SU-DHL-6 (cell line): ENCODE measurements around the gene NOVA2.

Experiments
- H2AFZ ChIP-seq: fragments of 200-600 bp; sonication (generic); 2 replicates; pipeline ENCODE4 v1.6.1; 2014; ENCODE audit warnings: low read depth, mild to moderate bottlenecking, moderate library complexity, mixed read lengths, antibody characterized with exemption, low read length; ENCODE audit not compliant: severe bottlenecking
- H3F3A ChIP-seq: fragments of 200-600 bp; shearing (Covaris generic); 2 replicates; pipeline ENCODE4 v1.6.0; 2016; ENCODE audit warnings: antibody characterized with exemption, mild to moderate bottlenecking; ENCODE audit not compliant: insufficient read depth
- H3K27ac ChIP-seq: fragments of 200-600 bp; sonication (generic); 2 replicates; pipeline ENCODE4 v1.5.1; 2016; ENCODE audit warnings: low read depth, mild to moderate bottlenecking, low read length, moderate library complexity, mixed read lengths
- H3K27me3 ChIP-seq: fragments of 200-600 bp; sonication (generic), shearing (Covaris generic); 2 replicates; pipeline ENCODE4 v1.6.0; 2014; ENCODE audit warnings: mild to moderate bottlenecking, low read length
- H3K36me3 ChIP-seq: fragments of 200-600 bp; sonication (generic); 2 replicates; pipeline ENCODE4 v1.6.1; 2014; ENCODE audit warnings: mild to moderate bottlenecking, low read length, mixed read lengths
- H3K4me2 ChIP-seq: fragments of 300-600, 200-600 bp; shearing (Covaris generic), sonication (generic); 2 replicates; pipeline ENCODE4 v1.6.0; 2014; ENCODE audit warnings: low read length, low read depth, mild to moderate bottlenecking; ENCODE audit not compliant: poor library complexity, severe bottlenecking
- H3K4me3 ChIP-seq: fragments of 200-600 bp; sonication (generic); 2 replicates; pipeline ENCODE4 v1.5.1; 2014; ENCODE audit warnings: antibody characterized with exemption, low read length, mild to moderate bottlenecking, mixed read lengths; ENCODE audit not compliant: insufficient read depth, poor library complexity, severe bottlenecking
- H3K79me2 ChIP-seq: fragments of 200-600 bp; sonication (generic); 2 replicates; pipeline ENCODE4 v1.6.1; 2014; ENCODE audit warnings: mild to moderate bottlenecking, low read length, moderate library complexity; ENCODE audit not compliant: insufficient read depth
- H3K9ac ChIP-seq: fragments of 200-600 bp; sonication (generic); 2 replicates; pipeline ENCODE4 v1.7.0; 2014; ENCODE audit warnings: mild to moderate bottlenecking, low read length
- H3K9me2 ChIP-seq: fragments of 200-600 bp; sonication (generic); replicated peaks from 2 replicates; pipeline ENCODE4 v1.6.1; 2014; ENCODE audit warnings: low read length; ENCODE audit not compliant: insufficient read depth
- H3K9me3 ChIP-seq: fragments of 200-600 bp; sonication (generic); 2 replicates; pipeline ENCODE4 v1.6.1; 2014; ENCODE audit warnings: low read length, mixed read lengths; ENCODE audit not compliant: insufficient read depth
- H4K20me1 ChIP-seq: fragments of 200-600 bp; sonication (generic); 2 replicates; pipeline ENCODE4 v1.6.1; 2014; ENCODE audit warnings: low read depth, mild to moderate bottlenecking, antibody characterized with exemption, low read length, moderate library complexity, mixed read lengths
- EZH2phosphoT487 ChIP-seq: fragments of 200-600 bp; sonication (generic), shearing (Covaris generic); conservative IDR thresholded peaks from 2 replicates; pipeline ENCODE4 v1.6.1; 2018; ENCODE audit warnings: mild to moderate bottlenecking, antibody characterized with exemption, low read length, moderate library complexity, mixed read lengths
- TF ChIP-seq, protein P1 (sequence below): fragments of 200-600 bp; sonication (generic); IDR thresholded peaks from one replicate; pipeline ENCODE4 v1.5.1; 2017; ENCODE audit warnings: antibody characterized with exemption, mild to moderate bottlenecking, low read length, moderate library complexity; ENCODE audit not compliant: insufficient read depth, poor library complexity, severe bottlenecking

NOVA2 gene

DNA sequence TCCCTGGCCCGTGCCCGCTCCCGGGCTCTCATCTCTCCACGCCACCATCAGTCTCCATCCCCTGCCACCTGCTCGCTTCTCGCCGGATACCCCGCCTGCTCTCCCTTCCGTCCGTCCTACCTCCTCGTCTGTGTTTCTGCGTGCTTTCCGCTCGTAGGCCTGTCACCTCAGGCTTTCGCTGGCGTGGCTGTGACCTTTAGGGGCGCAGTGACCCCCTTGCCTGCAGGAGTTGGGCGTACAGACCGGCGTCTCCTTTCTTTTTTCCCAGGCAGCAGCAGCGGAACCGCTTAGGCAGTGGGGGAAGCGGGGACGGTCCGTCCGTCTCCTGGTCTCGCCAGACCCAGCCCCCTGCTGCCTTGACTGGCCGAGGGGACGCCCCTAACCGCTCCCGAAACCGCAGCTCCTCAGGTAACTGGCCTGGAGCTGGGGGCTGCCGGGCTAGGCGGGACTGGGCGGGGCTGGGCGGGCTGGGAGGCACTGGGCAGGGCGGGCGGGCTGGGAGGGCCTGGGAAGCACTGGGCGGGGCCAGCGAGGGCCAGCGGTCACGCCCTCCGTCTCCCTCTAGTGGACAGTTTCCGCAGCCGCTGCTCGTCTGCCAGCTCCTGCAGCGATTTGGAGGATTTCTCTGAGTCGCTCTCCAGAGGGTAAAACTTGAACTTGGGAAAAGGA lies 42.9 kb upstream of the NOVA2 start:
- Histone ChIP-seq H3K9me3 (no peaks in the 10 kb centered on the region), H4K20me1 (no peaks in the 10 kb centered on the region), H3K9ac (peak overlapping the region; percentile 37; the same call in 1 of the 2 replicates), H3K4me2 (peak overlapping the region; percentile 63), H3K79me2 (no peaks in the 10 kb centered on the region), H3K4me3 (peak overlapping the region; percentile 42), H3F3A (peaks cover 5% of the 10 kb centered on the region), H3K27ac (no peak overlapping the region), H3K27me3 (no peaks in the 10 kb centered on the region), H2AFZ (no peak overlapping the region), H3K36me3 (no peaks in the 10 kb centered on the region), H3K9me2 (no peaks in the 10 kb centered on the region)
- TF ChIP-seq, protein P1, sequence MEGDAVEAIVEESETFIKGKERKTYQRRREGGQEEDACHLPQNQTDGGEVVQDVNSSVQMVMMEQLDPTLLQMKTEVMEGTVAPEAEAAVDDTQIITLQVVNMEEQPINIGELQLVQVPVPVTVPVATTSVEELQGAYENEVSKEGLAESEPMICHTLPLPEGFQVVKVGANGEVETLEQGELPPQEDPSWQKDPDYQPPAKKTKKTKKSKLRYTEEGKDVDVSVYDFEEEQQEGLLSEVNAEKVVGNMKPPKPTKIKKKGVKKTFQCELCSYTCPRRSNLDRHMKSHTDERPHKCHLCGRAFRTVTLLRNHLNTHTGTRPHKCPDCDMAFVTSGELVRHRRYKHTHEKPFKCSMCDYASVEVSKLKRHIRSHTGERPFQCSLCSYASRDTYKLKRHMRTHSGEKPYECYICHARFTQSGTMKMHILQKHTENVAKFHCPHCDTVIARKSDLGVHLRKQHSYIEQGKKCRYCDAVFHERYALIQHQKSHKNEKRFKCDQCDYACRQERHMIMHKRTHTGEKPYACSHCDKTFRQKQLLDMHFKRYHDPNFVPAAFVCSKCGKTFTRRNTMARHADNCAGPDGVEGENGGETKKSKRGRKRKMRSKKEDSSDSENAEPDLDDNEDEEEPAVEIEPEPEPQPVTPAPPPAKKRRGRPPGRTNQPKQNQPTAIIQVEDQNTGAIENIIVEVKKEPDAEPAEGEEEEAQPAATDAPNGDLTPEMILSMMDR, result peak; percentile 44
- TF ChIP-seq EZH2phosphoT487, result no peak

DNA sequence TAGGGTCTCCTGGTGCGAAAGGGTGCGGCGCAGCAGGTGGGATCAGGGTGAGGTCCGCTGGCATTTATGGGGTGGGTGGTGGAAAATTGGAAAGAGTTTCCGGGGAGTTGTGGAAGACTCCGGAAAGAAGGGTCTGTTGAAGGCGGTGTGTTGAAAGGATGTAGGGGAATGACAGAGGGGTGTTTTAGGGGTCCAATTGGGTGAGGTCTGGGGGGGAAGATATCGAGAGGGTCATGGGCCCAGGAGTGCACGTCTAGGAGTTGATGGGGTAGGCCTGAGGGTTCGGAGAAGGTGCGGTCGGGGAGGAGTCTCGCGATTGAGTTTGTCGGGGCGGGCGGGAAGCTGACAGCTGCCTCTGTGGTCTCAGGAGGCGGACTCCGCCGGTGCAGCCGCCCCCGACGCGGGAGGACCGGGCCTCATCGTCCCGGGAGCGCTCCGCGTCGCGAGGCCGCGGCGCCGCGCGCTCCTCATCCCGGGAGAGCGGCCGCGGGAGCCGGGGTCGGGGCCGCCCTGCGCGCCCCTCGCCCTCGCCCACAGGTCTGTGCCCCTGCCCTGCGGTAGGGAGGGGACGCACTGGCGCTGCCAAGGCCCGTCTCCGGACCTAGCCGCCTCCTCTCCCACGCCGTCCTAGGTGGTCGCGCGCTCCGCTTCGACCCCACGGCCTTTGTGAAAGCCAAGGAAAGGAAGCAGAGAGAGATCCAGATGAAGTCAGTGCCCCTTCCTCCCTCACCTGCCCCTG lies 42.2 kb upstream of the NOVA2 start:
- TF ChIP-seq, protein P1, result no peak
- no peak for TF ChIP-seq EZH2phosphoT487

DNA sequence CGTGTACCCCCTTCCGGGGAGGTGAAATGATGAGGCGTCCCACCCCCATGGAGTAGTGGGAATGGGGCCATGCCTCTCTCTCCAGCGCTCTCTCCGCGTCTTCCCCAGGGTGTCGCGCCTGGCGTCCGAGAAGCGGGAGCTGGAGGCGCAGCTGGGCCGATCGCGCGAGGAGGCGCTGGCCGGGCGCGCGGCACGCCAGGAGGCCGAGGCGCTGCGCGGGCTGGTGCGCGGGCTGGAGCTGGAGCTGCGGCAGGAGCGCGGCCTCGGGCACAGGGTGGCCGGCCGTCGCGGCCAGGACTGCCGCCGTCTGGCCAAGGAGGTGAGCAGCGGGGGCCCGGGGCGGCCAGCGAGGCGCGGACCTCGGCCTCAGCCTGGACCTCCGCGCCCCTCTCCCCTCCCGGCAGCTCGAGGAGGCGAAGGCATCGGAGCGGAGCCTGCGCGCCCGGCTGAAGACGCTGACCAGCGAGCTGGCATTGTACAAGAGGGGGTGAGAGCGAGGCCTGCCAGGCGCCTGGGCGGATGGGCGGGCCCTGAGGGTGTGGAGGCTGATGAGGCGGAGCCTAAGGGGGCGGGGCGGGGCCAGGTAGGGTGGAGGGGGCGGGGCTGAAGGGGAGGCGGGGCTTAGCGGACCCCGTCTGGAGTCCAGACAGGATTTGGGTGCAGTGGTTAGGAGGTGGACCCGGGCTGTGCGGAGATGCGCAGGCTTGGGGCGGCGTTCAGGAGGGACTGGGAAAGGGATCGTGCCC lies 41.4 kb upstream of the NOVA2 start:
- Histone ChIP-seq H3K9me2 (no peaks in the 10 kb centered on the region), H4K20me1 (no peaks in the 10 kb centered on the region), H3K27me3 (no peaks in the 10 kb centered on the region), H3K27ac (no peak overlapping the region), H2AFZ (no peak overlapping the region), H3K4me3 (no peak overlapping the region), H3F3A (peaks cover 9% of the 10 kb centered on the region), H3K9me3 (no peaks in the 10 kb centered on the region), H3K36me3 (no peaks in the 10 kb centered on the region), H3K79me2 (no peaks in the 10 kb centered on the region), H3K9ac (no peak overlapping the region), H3K4me2 (no peak overlapping the region)
- TF ChIP-seq, protein P1, result no peak
- TF ChIP-seq EZH2phosphoT487, result no peak

More for the DNA sequence above, 42.2 kb upstream of the NOVA2 start:
- H4K20me1 ChIP-seq, result no peaks in the 10 kb centered on the region
- no peak overlapping the region; the same call in 1 of the 2 replicates for H3K9ac ChIP-seq
- H3K9me2 ChIP-seq, result no peaks in the 10 kb centered on the region
- H3K9me3 ChIP-seq, result no peaks in the 10 kb centered on the region
- no peak overlapping the region for H3K27ac ChIP-seq
- H3K4me3 ChIP-seq, result peak overlapping the region; percentile 42
- H2AFZ ChIP-seq, result no peak overlapping the region
- H3K4me2 ChIP-seq, result peak overlapping the region; percentile 63
- H3K27me3 ChIP-seq, result no peaks in the 10 kb centered on the region
- H3F3A ChIP-seq, result peaks cover 9% of the 10 kb centered on the region
- no peaks in the 10 kb centered on the region for H3K36me3 ChIP-seq
- H3K79me2 ChIP-seq, result no peaks in the 10 kb centered on the region
